Left renal pelvis (tissue), 4 donors: ENCODE results near the gene LRPAP1. TPM values are rescaled to one million over a fixed set of nuclear protein-coding genes. Genes with fewer than 3 reads are reported as not detected.
"Not testable (repeated sequence)": the region's sequence is repeated elsewhere in the genome, so short reads cannot be mapped to it uniquely, and the experiment has no call there.

ENCODE experiments used
- DNase-seq, 4 donors: peaks; one replicate each; pipeline ENCODE4 v3.0.0-alpha.2; 2013; ENCODE audit warnings: low read depth in 4 of 4, low spot score in 3 of 4
- polyA plus RNA-seq, 4 donors: library from polyadenylated mRNA; unstranded; fragments of 120-200 nt; gene quantifications; one replicate each; pipeline ENCODE4 v1.2.1, GENCODE V29; 2013; ENCODE audit not compliant: insufficient read length in 4 of 4

LRPAP1 gene
- polyA plus RNA-seq, 4 donors, result 113 to 264 (median 178) TPM

DNA sequence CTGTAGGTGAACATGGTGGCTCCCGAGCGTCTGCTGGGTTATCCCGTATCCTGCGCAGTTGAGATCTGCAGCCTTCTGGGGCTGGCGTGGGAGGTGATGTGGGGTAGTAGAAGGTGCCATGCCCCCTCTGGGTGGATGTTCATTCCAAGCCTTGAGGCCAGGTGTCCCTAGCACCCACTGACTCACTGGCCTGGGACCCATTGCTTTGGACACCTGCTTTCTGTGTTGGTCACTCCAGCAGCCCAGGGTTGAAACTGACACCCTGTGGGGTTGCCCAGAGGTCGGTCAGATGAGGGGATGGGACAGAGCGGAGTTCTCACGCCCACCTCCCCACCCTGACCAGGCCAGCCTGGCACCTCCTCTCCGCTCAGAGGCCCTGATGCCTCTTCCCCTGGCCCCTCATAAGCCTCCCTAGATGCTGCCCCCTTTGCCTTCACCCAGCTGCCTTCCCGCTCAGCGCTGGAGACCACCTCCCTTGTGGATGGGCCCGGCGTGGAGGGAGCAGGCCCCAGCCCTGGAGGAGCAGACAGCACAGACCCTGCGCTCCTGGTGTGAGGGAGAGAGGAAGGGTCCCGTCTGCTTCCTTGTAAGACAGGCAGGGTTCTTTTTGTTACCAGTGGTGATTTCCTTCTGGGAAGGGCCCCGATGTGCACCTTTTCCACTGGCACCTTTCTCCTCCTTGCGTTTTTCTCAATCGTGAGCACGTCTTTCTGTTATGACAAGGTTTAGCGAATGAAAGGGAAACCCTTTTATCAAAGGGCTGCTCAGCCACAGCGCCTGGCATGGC lies 67.1 kb downstream of the LRPAP1 start:
- DNase-seq, result no peak

DNA sequence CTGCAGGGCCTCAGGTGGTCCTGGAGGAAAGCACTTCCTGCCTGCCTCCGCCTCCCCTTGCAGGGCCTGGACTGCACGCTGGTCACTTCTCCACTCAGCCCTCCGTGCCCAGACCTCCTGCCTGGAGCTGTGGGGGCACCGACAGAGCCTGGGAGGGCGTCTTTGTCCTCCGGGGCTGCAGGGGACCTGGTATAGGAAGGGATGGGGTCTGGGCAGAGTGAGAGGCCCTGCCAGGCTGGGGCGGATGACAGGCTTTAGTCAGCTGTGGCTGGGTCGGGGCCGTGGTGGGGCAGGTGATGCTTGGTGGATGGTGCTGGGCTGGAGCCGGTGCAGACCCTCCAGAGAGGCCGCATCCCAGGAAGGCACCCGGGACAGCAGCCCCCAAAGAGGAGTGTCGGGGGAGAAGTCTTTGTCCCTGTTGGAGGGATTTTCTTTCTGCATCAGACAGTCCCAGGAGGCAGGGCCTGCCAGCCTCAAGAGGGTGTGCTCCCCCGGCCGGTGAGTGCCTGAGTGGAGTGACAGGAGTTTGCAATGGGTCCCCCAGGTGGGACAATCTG lies 67.8 kb downstream of the LRPAP1 start:
- no peak for DNase-seq

DNA sequence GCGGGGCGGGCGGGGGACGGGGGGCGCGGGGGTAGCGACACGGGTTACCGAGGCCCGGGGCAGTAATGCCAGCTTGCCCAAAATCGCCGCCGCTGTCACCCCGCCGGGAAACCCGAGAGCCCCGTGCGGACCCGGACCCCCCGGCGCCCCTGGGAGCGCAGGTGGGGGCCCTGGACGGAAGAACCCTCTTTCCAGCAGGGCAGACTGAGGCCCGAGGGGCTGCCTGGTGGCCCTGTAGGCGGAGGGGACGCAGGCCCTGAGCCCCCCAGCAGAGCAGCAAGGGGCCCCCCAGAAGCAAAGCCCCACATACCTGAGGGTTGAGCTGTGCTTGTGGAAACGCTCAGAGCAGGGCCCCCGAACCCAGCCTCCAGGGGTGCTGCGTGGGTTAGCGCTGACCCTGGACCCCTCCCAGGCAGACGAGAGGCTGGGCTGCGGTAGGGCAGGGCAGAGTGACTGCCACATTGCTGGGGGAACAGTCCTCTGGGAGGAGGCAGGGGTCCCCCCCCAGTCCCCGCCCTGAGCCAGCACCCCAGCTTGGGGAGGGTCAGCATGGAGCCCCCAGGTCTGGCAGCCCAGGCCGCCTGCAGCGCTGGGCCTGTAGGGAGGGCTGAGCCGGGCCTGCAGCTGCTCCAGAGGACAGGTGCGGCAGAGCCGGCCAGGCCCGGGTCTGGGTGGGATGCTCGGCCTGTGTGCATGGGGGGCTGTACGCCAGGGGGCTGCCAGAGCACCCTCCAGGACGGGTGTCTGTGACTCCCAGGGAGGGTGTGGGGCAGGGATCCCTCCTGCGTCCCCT lies 68.5 kb downstream of the LRPAP1 start:
- DNase-seq, result no peak

DNA sequence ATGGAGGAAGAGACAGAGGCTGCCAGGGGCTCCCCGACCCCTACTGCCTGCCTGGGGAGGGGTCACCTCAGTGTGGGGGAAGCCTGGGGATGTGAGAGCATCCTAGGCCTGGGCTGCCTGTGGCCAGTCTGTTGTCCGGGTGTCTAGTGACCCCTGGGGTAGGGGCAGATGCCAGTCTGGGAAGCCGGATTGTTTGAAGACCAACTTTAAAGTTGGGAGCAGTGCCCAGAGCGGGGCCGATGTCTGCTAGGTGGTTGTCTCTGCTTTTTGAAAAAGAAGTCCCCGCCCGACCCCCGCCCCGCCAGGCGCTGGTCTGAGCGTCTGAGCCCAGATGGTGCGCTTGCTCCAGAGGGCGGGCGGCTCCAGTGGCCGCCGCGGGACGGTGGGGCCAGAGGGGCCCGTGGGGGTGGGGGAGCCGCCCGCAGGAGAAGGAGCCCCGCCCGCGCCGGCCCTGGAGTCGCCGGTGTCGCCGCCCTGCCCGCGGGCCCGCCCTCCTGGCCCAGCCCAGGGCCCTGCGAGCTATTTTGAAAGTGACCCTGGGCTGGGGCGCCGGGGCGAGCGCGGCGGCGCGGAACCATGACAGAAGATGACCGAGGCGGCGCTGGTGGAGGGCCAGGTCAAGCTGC lies 69.3 kb downstream of the LRPAP1 start, which contains the start of gene DOK7:
DOK7 (plus strand) TSS at position 517 of the 626 bp plus-strand sequence; CDS start at position 587, 70 bp downstream.
- DNase-seq, result no peak

DNA sequence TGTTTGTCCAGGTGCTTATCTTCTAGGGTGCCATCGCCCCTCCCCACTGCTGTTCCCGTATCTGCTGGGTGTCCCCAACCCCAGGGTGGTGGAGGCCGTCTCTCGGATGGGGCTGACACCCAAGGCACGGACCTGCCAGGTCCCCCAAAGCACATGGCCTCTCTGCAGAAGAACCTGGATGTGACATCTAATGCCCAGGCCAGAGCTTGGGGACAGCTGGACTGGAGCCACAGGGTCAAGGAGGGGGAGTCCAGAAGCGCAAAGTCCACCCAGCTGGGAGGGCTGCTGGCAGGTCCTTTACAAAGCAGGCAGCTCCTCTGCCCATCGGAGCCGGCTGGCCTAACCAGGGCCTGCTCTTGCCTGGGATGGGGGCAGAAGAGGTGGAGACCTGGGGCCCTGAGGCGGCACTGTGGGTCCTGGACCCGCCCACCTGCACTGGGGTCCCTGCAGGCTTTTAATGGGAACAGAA lies 69.9 kb downstream of the LRPAP1 start:
- no peak for DNase-seq

DNA sequence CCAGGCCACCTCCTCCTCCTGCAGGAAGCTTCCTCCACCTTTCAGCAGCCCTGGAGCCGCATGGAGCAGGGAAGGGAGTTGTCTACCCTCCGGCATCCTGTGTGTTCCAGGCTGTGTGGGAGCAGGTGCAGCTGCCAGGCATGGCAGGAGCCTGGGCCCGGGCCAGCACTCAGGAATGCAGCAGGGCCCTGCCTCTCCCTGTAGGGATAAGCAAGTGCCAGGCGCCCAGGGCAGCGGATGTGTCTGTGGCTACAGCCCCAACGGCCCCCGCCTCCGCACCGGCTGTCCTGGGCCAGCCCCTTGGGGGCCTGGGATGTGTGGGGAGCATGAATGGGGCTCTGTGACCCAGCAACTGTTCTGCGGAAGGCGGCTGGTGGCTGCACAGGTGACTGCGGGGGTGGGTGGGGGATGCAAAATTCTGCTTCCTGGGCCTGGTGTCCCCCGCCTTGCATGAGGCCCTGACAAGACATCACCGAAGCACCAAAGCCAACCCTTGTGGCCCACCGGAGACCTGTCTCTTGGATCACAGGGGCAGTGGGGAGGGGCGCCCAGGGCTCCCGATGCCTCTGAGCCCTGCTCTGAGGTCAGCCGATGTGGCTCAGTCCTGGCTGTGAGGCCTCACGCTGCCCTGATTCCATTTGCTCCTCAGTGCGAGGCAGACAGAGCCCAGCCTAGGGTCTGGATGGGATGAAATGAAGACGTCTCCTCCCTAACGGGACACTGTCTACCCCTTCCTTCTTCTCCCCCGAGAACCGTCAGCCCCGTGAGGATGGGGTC lies 70.5 kb downstream of the LRPAP1 start:
- no peak for DNase-seq

DNA sequence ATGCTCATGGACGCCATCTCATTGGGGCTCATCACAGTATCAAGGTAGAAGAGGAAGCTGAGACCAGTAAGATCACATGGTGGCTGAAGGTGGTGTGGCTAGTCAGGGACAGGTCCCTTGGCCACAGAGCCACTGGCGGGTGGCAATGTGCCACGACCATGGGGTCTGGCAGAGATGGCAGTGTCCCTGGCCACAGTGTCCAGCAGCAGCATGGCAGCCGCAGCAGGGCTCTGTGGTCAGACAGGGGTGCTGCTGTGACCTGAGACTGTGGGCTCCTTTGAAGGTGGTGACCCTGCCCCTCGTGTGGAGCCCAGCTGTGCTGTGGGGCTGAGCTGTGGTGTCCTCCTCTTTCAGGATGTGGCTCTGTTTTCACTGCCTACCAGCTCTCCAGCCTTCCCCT lies 71.3 kb downstream of the LRPAP1 start:
- no peak for DNase-seq

DNA sequence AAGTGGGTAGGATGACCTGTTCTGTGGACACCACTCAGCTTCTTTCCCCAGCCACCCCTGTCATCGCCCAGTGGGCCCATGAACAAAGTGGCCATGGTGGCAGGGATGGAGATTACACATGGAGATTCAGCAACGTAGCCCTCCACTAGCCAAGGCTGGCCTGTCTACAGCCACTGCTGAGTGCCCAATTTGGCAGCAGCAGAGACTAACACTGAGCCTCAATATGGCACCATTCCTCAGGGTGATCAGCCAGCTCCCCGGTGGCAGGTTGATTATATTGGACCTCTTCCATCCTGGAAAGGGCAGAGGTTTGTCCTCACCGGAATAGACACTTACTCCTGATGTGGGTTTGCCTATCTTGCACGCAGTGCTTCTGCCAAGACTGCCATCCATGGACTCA lies 73.1 kb downstream of the LRPAP1 start:
- DNase-seq, result not testable (repeated sequence)

DNA sequence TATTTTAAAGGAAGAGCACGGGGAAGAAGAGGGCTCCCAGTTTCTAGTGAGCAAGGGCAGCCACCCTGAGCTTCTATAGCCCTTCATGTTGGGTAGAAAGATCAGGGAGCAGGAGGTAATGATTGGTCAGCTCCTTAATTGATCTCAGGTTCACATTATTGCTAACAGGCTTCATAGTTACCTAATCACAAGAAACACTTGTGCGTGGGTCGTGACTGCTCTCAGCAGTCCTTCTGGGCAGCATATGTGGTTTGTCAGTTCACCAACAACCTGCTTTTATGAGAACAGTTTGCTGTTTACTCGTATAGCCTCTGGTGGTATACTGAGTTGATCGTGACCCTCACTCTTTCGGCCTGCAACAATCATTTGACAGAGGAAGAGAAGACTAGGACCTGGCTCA lies 73.9 kb downstream of the LRPAP1 start:
- DNase-seq, result no peak

DNA sequence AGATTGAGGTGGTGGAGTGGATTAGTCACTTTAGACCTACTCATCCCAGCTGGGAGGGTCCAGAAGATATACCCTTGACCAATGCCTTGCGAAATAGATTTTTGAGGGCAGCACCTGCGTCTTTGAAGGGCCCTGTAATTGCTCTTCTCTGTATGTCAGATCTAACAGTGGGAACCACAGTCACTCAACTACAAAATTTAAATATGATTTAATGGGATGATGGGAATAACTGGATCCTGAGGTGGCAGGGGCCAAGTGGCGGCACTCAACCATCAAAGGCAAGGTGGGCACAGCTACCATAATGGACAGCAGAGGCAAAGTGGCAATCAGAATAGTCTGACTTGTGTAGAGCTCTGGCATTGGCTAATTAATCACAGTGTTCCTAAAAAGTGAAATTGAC lies 76.6 kb downstream of the LRPAP1 start:
- DNase-seq, result not testable (repeated sequence)

Other genes starting within 250 kb of the LRPAP1 start
- 10 to 100 TPM; 33.4 to 61.7 (median 47.2) TPM for gene RGS12, start 239.4 kb downstream of the LRPAP1 start, polyA plus RNA-seq
- 1 to 10 TPM; 1.1 to 3.2 (median 1.3) TPM for gene HGFAC, start 90.5 kb downstream of the LRPAP1 start, polyA plus RNA-seq
- 1 to 10 TPM in 3 of 4 donors, under 1 TPM in 1; 0.42 to 3.3 (median 1.3) TPM for gene DOK7, start 69.1 kb downstream of the LRPAP1 start, polyA plus RNA-seq
- gene ADRA2C, start 234.0 kb upstream of the LRPAP1 start, polyA plus RNA-seq, result 10 to 100 TPM in 1 of 4 donors, 1 to 10 TPM in 3; 3.1 to 16.7 (median 8.1) TPM